Mesothelial cell of epicardium (in vitro differentiated cells): ENCODE data around the gene TNFSF12. TPM values are rescaled to one million over a fixed set of nuclear protein-coding genes. Genes with fewer than 3 reads are reported as not detected.
A peak's percentile ranks its signal among the peaks of the same experiment; 100 is the strongest.

ENCODE experiments used
- DNase-seq, 2 experiments: peaks; one replicate each; pipeline ENCODE4 v3.0.0; 2021; ENCODE audit warnings: low spot score in 2 of 2; ENCODE audit not compliant: unreplicated experiment in 2 of 2
- H3K27ac Mint-ChIP-seq: 2 replicates; pipeline ENCODE4 v1.8.0; 2021; ENCODE audit warnings: mixed read lengths
- H3K27me3 Mint-ChIP-seq: 2 replicates; pipeline ENCODE4 v1.8.0; 2021; ENCODE audit warnings: low read depth, mixed read lengths
- H3K36me3 Mint-ChIP-seq: 2 replicates; pipeline ENCODE4 v1.8.0; 2021; ENCODE audit warnings: mixed read lengths
- H3K4me1 Mint-ChIP-seq: 2 replicates; pipeline ENCODE4 v1.8.0; 2021; ENCODE audit warnings: mixed read lengths
- H3K4me3 Mint-ChIP-seq: 2 replicates; pipeline ENCODE4 v1.8.0; 2021; ENCODE audit warnings: mild to moderate bottlenecking, moderate library complexity, mixed read lengths
- H3K9me3 Mint-ChIP-seq: 2 replicates; pipeline ENCODE4 v1.8.0; 2021; ENCODE audit warnings: mixed read lengths
- CTCF ChIP-seq: fragments of 200-600 bp; sonication (generic); IDR thresholded peaks from one replicate; pipeline ENCODE4 v1.5.0; 2021; ENCODE audit warnings: antibody characterized with exemption; ENCODE audit not compliant: unreplicated experiment
- total RNA-seq: library from RNA; stranded (reverse); gene quantifications from 3 replicates; pipeline ENCODE4 v1.2.1, GENCODE V29; 2021

Gene TNFSF12
- total RNA-seq, 1 donor from 2014 or later = 7.6 TPM

GRCh38 chr17:7572338-7572587, 23.4 kb downstream of the TNFSF12 start:
- Mint-ChIP-seq H3K27me3 (no peaks in the 10 kb centered on the region), H3K27ac (peak overlapping the region; percentile 97), H3K36me3 (peaks cover 45% of the 10 kb centered on the region), H3K4me3 (peak overlapping the region; percentile 98), H3K4me1 (peaks cover 24% of the 10 kb centered on the region), H3K9me3 (no peaks in the 10 kb centered on the region)
- TF ChIP-seq CTCF = no peak
- peak in 1 of 2 experiments; percentile 98 for DNase-seq

DNA sequence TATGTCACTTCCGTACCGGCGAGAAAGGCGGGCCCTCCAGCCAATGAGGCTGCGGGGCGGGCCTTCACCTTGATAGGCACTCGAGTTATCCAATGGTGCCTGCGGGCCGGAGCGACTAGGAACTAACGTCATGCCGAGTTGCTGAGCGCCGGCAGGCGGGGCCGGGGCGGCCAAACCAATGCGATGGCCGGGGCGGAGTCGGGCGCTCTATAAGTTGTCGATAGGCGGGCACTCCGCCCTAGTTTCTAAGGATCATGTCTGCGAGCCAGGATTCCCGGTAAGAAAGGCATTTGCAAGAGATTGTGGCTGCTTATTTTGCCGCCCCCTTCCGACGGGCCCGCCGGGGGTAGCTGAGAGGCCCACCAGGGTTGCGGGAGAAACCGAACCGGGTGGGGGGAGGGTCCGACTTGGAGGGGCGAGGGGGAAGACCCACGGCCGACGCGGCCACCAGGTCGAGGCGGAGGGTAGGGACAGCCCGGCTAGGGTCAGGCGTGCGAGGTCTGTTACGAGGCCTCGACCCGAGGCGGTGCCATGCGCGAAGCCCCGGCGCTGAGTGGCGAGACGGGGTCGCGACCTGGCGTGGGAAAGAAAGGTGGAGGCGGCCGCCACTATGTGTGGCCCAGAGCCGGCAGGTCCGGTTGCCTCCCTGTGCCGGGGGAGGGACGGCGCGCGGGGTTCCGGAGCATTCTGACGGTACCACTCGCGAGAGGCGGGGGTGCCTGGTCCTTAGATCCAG, 23.9 kb downstream of the TNFSF12 start:
- H3K27me3 Mint-ChIP-seq = no peaks in the 10 kb centered on the region
- H3K27ac Mint-ChIP-seq = peak overlapping the region; percentile 97
- peaks cover 24% of the 10 kb centered on the region for H3K4me1 Mint-ChIP-seq
- peak in 1 of 2 experiments; percentile 100 for DNase-seq
- no peak for TF ChIP-seq CTCF
- peak overlapping the region; percentile 98 for H3K4me3 Mint-ChIP-seq
- peaks cover 46% of the 10 kb centered on the region for H3K36me3 Mint-ChIP-seq
- H3K9me3 Mint-ChIP-seq = no peaks in the 10 kb centered on the region

- Mint-ChIP-seq H3K9me3 (no peaks in the 10 kb centered on the region), H3K4me3 (peak overlapping the region; percentile 98), H3K4me1 (peaks cover 24% of the 10 kb centered on the region), H3K27ac (peak overlapping the region; percentile 97), H3K27me3 (no peaks in the 10 kb centered on the region), H3K36me3 (peaks cover 51% of the 10 kb centered on the region)
- TF ChIP-seq CTCF = no peak
- DNase-seq = peak; percentile 79 to 81
These were observed 24.6 kb downstream of the TNFSF12 start for GRCh38 chr17:7573324-7574080.

DNA sequence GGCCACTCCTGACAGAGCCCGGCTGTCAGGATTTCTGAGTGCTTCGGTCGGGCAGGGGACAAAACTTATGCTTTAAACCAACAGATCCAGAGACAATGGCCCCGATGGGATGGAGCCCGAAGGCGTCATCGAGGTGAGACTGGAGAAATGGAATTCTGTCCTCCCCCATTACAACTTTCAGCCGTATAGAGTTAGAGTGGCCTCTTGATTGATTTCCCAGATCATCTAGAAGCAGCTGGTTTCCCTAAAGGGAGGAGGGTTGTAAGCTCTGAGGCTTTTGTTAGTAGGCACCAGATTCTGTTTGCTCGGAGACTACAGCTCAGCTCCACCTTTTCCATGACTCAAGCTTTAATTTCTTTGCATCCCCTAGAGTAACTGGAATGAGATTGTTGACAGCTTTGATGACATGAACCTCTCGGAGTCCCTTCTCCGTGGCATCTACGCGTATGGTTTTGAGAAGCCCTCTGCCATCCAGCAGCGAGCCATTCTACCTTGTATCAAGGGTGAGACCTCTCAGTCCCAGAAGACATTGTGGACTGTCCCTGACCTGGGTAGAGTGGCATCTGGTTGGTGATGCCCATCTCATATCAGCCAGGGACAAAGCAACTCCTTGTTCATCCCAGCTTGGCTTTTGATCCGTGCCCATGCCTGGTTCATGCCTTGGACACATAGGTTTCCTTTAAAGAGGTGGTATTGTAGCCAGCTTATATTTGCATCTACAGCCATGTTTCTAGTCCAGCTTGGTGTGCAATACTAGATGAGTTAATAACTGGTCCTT, 25.5 kb downstream of the TNFSF12 start:
- DNase-seq = no peak
- H3K36me3 Mint-ChIP-seq = peaks cover 47% of the 10 kb centered on the region

GRCh38 chr17:7575481-7575883, 26.6 kb downstream of the TNFSF12 start:
- Mint-ChIP-seq H3K27me3 (no peaks in the 10 kb centered on the region), H3K27ac (no peak overlapping the region), H3K4me3 (peak overlapping the region; percentile 98)

More for the DNA sequence above, 25.5 kb downstream of the TNFSF12 start:
- TF ChIP-seq CTCF = no peak
- Mint-ChIP-seq H3K4me1 (peaks cover 29% of the 10 kb centered on the region), H3K27ac (peak overlapping the region; percentile 82), H3K27me3 (no peaks in the 10 kb centered on the region), H3K4me3 (peak overlapping the region; percentile 98), H3K9me3 (no peaks in the 10 kb centered on the region)

More at GRCh38 chr17:7575481-7575883, 26.6 kb downstream of the TNFSF12 start:
- Mint-ChIP-seq H3K9me3 (no peaks in the 10 kb centered on the region), H3K4me1 (peaks cover 37% of the 10 kb centered on the region), H3K36me3 (peaks cover 40% of the 10 kb centered on the region)
- TF ChIP-seq CTCF = no peak
- no peak for DNase-seq
